Suprapubic skin (tissue), 4 donors: ENCODE measurements around the gene SLC36A1.

Source experiments
- CTCF ChIP-seq, 2 donors: fragments of 200-600 bp in 1 of 2; fragments of 450-650 bp in 1 of 2; sonication (generic) in 1 of 2; IDR thresholded peaks; one replicate each; pipeline ENCODE4 v1.5.1; 2016 to 2019; ENCODE audit warnings: antibody characterized with exemption in 2 of 2, mild to moderate bottlenecking in 1 of 2, moderate library complexity in 1 of 2
- EP300 ChIP-seq: sonication (generic); formaldehyde crosslinking; IDR thresholded peaks from one replicate; pipeline ENCODE4 v1.6.1; 2017; ENCODE audit warnings: antibody characterized with exemption
- POLR2A ChIP-seq, 2 donors: fragments of 450-650 bp; IDR thresholded peaks; one replicate each; pipeline ENCODE4 v1.6.1; 2017; ENCODE audit warnings: antibody characterized with exemption in 2 of 2, mild to moderate bottlenecking in 2 of 2, moderate library complexity in 2 of 2
- POLR2AphosphoS5 ChIP-seq, 3 donors: sonication (generic); formaldehyde crosslinking; IDR thresholded peaks; one replicate each; pipeline ENCODE4 v1.6.1; 2017; ENCODE audit warnings: antibody characterized with exemption in 3 of 3

GRCh38 chr5:151499501-151500035 is 52.2 kb downstream of the SLC36A1 start:
- TF ChIP-seq CTCF (IDR thresholded peaks at IDR 0.05) (no peak), POLR2A (IDR thresholded peaks at IDR 0.05) (no peak), POLR2AphosphoS5 (IDR thresholded peaks at IDR 0.05) (no peak), EP300 (no peak)
